Measurements from ENCODE around the gene AMER2. TPM values are rescaled to one million over a fixed set of nuclear protein-coding genes. Genes with fewer than 3 reads are reported as not detected.

Gene AMER2
- total RNA-seq, 2 donors from 2014 or later = not detected

GRCh38 chr13:25186187-25186586 is 14.1 kb upstream of the AMER2 start:
- DNase-seq (ENCODE audit: low spot score) = no peak
- H3K27me3 ChIP-seq (replicated peaks; ENCODE audit: insufficient read depth) = no peaks in the 10 kb centered on the region
- no peaks in the 10 kb centered on the region for H3K4me1 ChIP-seq (ENCODE audit: control insufficient read depth in 1 of 2, low read depth in 2 of 2)
- H3K4me3 ChIP-seq = no peak overlapping the region
- no peak for TF ChIP-seq CTCF (IDR thresholded peaks at IDR 0.05)
- H3K36me3 ChIP-seq = no peaks in the 10 kb centered on the region
- H3K9me3 ChIP-seq = no peaks in the 10 kb centered on the region
- ATAC-seq (ENCODE audit: insufficient number of reproducible peaks, low FRiP score, low read depth) = no peak
- no peak overlapping the region for H3K27ac ChIP-seq

DNA sequence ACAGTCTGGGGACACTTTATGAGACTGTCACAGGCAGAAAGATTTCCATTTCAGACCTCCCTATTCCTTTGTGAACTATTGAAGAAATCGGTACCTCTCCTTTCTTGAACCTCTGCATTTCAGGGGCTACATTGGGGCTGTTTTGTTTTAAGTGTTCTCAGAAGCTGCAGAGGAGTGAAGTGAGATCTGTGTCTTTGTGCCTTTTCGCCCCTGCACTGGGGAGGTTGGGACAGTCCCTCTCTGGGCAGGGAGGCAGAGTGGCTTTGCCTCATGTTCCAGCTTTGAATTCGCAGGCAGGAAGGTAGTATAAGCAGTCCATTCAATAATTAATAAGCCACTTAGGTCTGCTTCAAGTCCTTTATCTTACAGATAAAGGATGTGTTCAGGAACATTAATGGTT is 9.5 kb upstream of the AMER2 start:
- H3K27ac ChIP-seq = no peak overlapping the region
- no peaks in the 10 kb centered on the region for H3K4me1 ChIP-seq (ENCODE audit: control insufficient read depth in 1 of 2, low read depth in 2 of 2)
- no peaks in the 10 kb centered on the region for H3K9me3 ChIP-seq
- ATAC-seq (ENCODE audit: insufficient number of reproducible peaks, low FRiP score, low read depth) = no peak
- DNase-seq (ENCODE audit: low spot score) = no peak
- no peak overlapping the region for H3K4me3 ChIP-seq
- H3K27me3 ChIP-seq (replicated peaks; ENCODE audit: insufficient read depth) = no peaks in the 10 kb centered on the region
- no peaks in the 10 kb centered on the region for H3K36me3 ChIP-seq
- TF ChIP-seq CTCF (IDR thresholded peaks at IDR 0.05) = no peak

DNA sequence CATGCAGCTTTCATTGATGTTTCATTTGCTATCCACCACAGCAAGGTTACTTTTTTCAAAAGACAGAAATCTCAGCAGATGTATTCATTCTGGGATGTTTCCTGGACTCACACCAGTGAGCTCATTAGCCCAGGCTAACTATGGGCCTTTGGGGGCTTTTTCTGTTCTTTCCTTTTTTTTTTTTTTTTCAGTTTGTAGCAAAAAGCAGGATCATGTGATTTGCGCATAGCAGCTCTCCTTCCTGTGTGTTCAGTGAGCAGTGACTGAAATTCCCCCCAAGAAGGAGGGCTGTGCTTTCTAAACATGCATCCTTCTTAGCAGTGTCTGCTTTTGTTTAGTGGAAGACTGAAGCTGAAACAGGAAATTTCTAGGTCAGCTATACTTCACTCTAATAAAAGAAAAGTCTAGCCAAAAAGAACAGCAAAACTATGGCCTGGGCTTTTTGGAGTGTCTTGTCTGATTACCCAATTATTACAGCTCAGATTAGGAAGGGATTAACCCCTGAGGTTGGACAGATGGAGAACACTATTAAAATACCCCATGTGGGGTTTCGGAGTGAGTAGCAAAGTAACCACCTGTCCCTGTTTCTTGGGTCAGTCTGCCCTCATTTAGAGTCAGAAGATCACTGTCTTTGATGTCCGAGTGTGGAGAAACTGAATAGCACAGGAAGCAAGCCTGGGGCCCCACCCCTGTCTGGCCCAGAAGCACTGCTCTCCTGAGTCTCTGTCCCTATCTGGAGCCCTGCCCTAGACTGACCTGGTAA is 8.9 kb upstream of the AMER2 start:
- Histone ChIP-seq H3K4me1 (ENCODE audit: control insufficient read depth in 1 of 2, low read depth in 2 of 2) (no peaks in the 10 kb centered on the region), H3K27ac (no peak overlapping the region), H3K27me3 (replicated peaks; ENCODE audit: insufficient read depth) (no peaks in the 10 kb centered on the region), H3K9me3 (no peaks in the 10 kb centered on the region), H3K36me3 (no peaks in the 10 kb centered on the region), H3K4me3 (no peak overlapping the region)
- no peak for TF ChIP-seq CTCF (IDR thresholded peaks at IDR 0.05)
- ATAC-seq (ENCODE audit: insufficient number of reproducible peaks, low FRiP score, low read depth) = no peak
- no peak for DNase-seq (ENCODE audit: low spot score)

DNA sequence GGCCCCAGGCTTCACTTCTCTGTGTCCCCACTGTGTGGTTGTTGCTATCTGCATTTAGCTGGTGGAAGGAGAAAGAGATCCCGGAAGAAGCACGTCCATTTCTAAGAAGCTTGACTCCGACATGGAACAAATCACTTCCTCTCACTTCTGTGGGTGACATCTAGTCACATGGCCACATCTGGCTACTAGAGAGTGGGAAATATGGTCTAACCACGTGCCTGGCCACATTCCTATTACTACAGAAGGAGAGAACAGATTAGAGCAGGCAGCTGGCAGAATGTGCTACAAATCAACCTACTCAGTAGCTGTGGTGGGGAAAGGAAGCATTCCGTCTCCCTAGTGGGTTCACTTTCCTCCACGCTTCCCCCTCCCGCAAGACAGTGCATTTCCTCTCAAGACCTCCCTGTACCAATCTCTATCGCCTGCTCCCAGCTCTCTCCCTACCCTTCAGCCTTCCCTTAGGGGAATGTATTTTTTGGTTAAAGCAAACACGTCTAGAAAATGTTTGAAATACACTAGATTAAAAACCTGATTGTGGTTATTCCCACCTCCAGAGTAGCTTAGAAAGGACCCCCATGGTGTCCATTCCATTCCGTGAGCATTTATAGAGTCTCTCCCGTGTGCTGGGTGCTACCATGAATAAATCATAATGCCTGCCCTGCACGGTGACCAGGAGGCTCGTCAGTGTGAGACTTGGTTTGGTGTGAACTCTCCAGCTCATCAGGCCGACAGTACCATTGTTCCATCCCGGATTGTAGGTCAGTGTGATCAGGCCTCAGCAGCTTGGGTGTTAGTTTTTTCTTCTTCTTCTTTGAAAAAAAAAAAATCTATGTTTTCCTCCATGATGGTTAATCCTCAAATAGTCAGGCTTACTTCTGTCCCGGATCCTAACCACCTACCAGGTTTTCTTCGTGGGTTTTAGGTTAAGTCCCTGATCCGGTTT is 8.0 kb upstream of the AMER2 start:
- no peak for TF ChIP-seq CTCF (IDR thresholded peaks at IDR 0.05)
- DNase-seq (ENCODE audit: low spot score) (no peak), ATAC-seq (ENCODE audit: insufficient number of reproducible peaks, low FRiP score, low read depth) (no peak)
- no peaks in the 10 kb centered on the region for H3K27me3 ChIP-seq (replicated peaks; ENCODE audit: insufficient read depth)
- no peaks in the 10 kb centered on the region for H3K36me3 ChIP-seq
- H3K4me3 ChIP-seq = no peak overlapping the region
- no peak overlapping the region for H3K27ac ChIP-seq
- H3K9me3 ChIP-seq = no peaks in the 10 kb centered on the region
- no peaks in the 10 kb centered on the region for H3K4me1 ChIP-seq (ENCODE audit: control insufficient read depth in 1 of 2, low read depth in 2 of 2)

- DNase-seq (ENCODE audit: low spot score) (no peak), ATAC-seq (ENCODE audit: insufficient number of reproducible peaks, low FRiP score, low read depth) (no peak)
- Histone ChIP-seq H3K4me3 (no peak overlapping the region), H3K27me3 (replicated peaks; ENCODE audit: insufficient read depth) (no peaks in the 10 kb centered on the region), H3K27ac (no peak overlapping the region), H3K4me1 (ENCODE audit: control insufficient read depth in 1 of 2, low read depth in 2 of 2) (no peaks in the 10 kb centered on the region), H3K9me3 (no peaks in the 10 kb centered on the region), H3K36me3 (no peaks in the 10 kb centered on the region)
- no peak for TF ChIP-seq CTCF (IDR thresholded peaks at IDR 0.05)
These were observed 6.9 kb upstream of the AMER2 start for GRCh38 chr13:25179011-25179410.

All from thoracic aorta (tissue), 2 donors.